CD4-positive, alpha-beta T cell treated with Interleukin-10 for 1 hour (primary cell): Measurements from ENCODE around the gene STXBP3.

ENCODE experiments used
- DNase-seq: peaks from one replicate; pipeline ENCODE4 v3.0.0-alpha.2; 2020

The STXBP3 gene

GRCh38 chr1:108845991-108846390, 99.5 kb downstream of the STXBP3 start:
- DNase-seq, result no peak

- no peak for DNase-seq
Observed at GRCh38 chr1:108847494-108847893, 101.0 kb downstream of the STXBP3 start.

- DNase-seq, result no peak
Observed at GRCh38 chr1:108848806-108849205, 102.3 kb downstream of the STXBP3 start.

- no peak for DNase-seq
Observed at GRCh38 chr1:108850929-108851328, 104.5 kb downstream of the STXBP3 start.

- DNase-seq, result no peak
Observed at GRCh38 chr1:108851567-108851966, 105.1 kb downstream of the STXBP3 start.

- DNase-seq, result no peak
Observed at GRCh38 chr1:108852221-108852975, 105.9 kb downstream of the STXBP3 start.

GRCh38 chr1:108854221-108855019, 107.9 kb downstream of the STXBP3 start:
- no peak for DNase-seq

GRCh38 chr1:108856994-108857393, 110.5 kb downstream of the STXBP3 start, which contains the start of gene AKNAD1:
Gene AKNAD1, minus strand, starts transcription at chr1:108857094. Its CDS starts 4,430 bp downstream, at chr1:108852664.
- no peak for DNase-seq

- no peak for DNase-seq
Observed at GRCh38 chr1:108858230-108858950, 111.9 kb downstream of the STXBP3 start.
